Ascending aorta (tissue), 2 donors: ENCODE measurements around the gene TLR3. TPM values are rescaled to one million over a fixed set of nuclear protein-coding genes. Genes with fewer than 3 reads are reported as not detected.

ENCODE experiments used
- DNase-seq, 2 donors: peaks; one replicate each; pipeline ENCODE4 v3.0.0-alpha.2; 2019; ENCODE audit warnings: low spot score in 2 of 2
- H3K27ac ChIP-seq, 2 donors: fragments of 200-600 bp; sonication (generic); one replicate each; pipeline ENCODE4 v1.5.1; 2016 to 2017; ENCODE audit warnings: mild to moderate bottlenecking in 1 of 2
- H3K27me3 ChIP-seq: fragments of 200-600 bp; sonication (generic); one replicate; pipeline ENCODE4 v1.5.1; 2017
- H3K36me3 ChIP-seq, 2 donors: fragments of 200-600 bp; sonication (generic); one replicate each; pipeline ENCODE4 v1.5.1; 2016
- H3K4me1 ChIP-seq, 2 donors: fragments of 200-600 bp; sonication (generic); one replicate each; pipeline ENCODE4 v1.5.1; 2016 to 2017; ENCODE audit warnings: mild to moderate bottlenecking in 1 of 2
- H3K4me3 ChIP-seq, 2 donors: fragments of 200-600 bp; sonication (generic); one replicate each; pipeline ENCODE4 v1.5.1; 2016 to 2017; ENCODE audit warnings: mild to moderate bottlenecking in 1 of 2
- H3K9me3 ChIP-seq, 2 donors: fragments of 200-600 bp; sonication (generic); one replicate each; pipeline ENCODE4 v1.5.1; 2016
- CTCF ChIP-seq, 3 experiments: fragments of 200-600 bp in 2 of 3; fragments of 450-650 bp in 1 of 3; sonication (generic) in 2 of 3; IDR thresholded peaks; one replicate each; pipeline ENCODE4 v1.5.1; 2016 to 2019; ENCODE audit warnings: antibody characterized with exemption in 3 of 3, mild to moderate bottlenecking in 1 of 3, moderate library complexity in 1 of 3
- intact Hi-C: fragments of 100-400 bp; cut with DNase I; formaldehyde crosslinking; loops from one replicate; pipeline ENCODE4 v1.15.1; 2023
- total RNA-seq: library from RNA; depleted of rRNA; stranded (reverse); fragments of >200 nt; gene quantifications from one replicate; pipeline ENCODE4 v1.1.0, GENCODE V29; 2016

Gene TLR3
- total RNA-seq, 1 donor from 2014 or later: 19.9 TPM

- intact Hi-C loops: no loop called here
- no peak overlapping the region for H3K27ac ChIP-seq
- no peaks in the 10 kb centered on the region for H3K9me3 ChIP-seq
These were observed 3.6 kb downstream of the TLR3 start for GRCh38 chr4:186072516-186072915.

GRCh38 chr4:186074189-186074588 lies 5.2 kb downstream of the TLR3 start:
- Histone ChIP-seq H3K27me3 (no peaks in the 10 kb centered on the region), H3K4me3 (no peak overlapping the region), H3K9me3 (no peaks in the 10 kb centered on the region), H3K27ac (no peak overlapping the region), H3K4me1 (no peaks in the 10 kb centered on the region), H3K36me3 (no peaks in the 10 kb centered on the region)
- intact Hi-C loops: no loop called here
- no peak for DNase-seq
- TF ChIP-seq CTCF (IDR thresholded peaks at IDR 0.05): no peak

More at GRCh38 chr4:186072516-186072915, 3.6 kb downstream of the TLR3 start:
- H3K4me1 ChIP-seq: no peaks in the 10 kb centered on the region
- TF ChIP-seq CTCF (IDR thresholded peaks at IDR 0.05): no peak
- no peak overlapping the region for H3K4me3 ChIP-seq
- no peaks in the 10 kb centered on the region for H3K27me3 ChIP-seq
- no peak for DNase-seq
- H3K36me3 ChIP-seq: no peaks in the 10 kb centered on the region

- TF ChIP-seq CTCF (IDR thresholded peaks at IDR 0.05): no peak
- H3K4me3 ChIP-seq: no peak overlapping the region
- intact Hi-C loops: no loop called here
- no peaks in the 10 kb centered on the region for H3K27me3 ChIP-seq
- no peak for DNase-seq
- H3K9me3 ChIP-seq: no peaks in the 10 kb centered on the region
- no peaks in the 10 kb centered on the region for H3K4me1 ChIP-seq
- no peak overlapping the region for H3K27ac ChIP-seq
- H3K36me3 ChIP-seq: no peaks in the 10 kb centered on the region
These were observed 10.2 kb downstream of the TLR3 start for GRCh38 chr4:186078981-186079638.

GRCh38 chr4:186079694-186080093 lies 10.7 kb downstream of the TLR3 start:
- intact Hi-C loops: no loop called here
- Histone ChIP-seq H3K27me3 (no peaks in the 10 kb centered on the region), H3K36me3 (no peaks in the 10 kb centered on the region), H3K9me3 (no peaks in the 10 kb centered on the region), H3K27ac (no peak overlapping the region), H3K4me1 (no peaks in the 10 kb centered on the region), H3K4me3 (no peak overlapping the region)
- no peak for DNase-seq
- no peak for TF ChIP-seq CTCF (IDR thresholded peaks at IDR 0.05)

GRCh38 chr4:186081202-186081807 lies 12.3 kb downstream of the TLR3 start:
- H3K27me3 ChIP-seq: no peaks in the 10 kb centered on the region
- H3K9me3 ChIP-seq: no peaks in the 10 kb centered on the region
- no peak for TF ChIP-seq CTCF (IDR thresholded peaks at IDR 0.05)
- H3K4me3 ChIP-seq: no peak overlapping the region
- intact Hi-C loops: no loop called here
- H3K27ac ChIP-seq: no peak overlapping the region
- no peak for DNase-seq
- H3K4me1 ChIP-seq: no peaks in the 10 kb centered on the region
- H3K36me3 ChIP-seq: no peaks in the 10 kb centered on the region
